GM04504 (cell line): ENCODE measurements around the gene OAT.

Source experiments
- DNase-seq: peaks from one replicate; pipeline ENCODE4 v3.0.0-alpha.2; 2012; ENCODE audit warnings: low read depth

Gene OAT

DNA sequence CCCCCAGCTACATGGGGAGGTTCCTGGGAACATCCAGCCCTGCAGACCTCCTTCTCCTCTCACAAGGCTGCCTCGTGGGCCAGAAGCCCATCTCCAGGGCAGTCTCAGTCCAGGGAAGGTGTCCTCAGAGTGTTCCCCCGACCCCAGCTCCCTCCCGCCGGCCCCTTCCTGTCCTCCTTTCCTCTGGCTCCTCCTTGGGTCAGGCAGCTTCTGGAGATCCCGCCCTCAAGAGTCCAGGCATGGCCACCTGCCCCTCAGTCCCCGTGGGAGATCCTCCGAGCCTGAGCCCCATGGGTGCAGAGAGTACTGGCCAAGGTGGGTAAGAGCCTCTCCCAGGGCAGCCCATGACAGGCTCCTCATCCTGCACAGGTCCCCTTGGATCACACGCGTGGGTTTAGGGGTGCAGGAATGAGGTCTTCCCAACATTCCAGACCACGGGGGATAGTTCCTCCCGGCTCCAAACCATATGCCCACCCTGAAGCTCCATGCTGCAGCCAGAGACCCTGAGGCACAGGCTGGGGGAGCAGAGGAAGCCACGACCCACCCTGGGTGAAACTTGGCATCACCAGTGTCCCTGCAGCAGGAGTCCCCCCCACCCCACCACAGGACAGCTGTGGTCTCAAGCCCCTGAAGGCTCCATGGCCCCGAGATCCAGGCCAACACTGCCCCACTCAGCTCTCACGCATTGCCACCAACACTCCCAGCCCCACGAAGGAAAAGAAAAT lies 65.5 kb downstream of the OAT start:
- no peak for DNase-seq

GRCh38 chr10:124351481-124352220 lies 67.1 kb downstream of the OAT start:
- no peak for DNase-seq

DNA sequence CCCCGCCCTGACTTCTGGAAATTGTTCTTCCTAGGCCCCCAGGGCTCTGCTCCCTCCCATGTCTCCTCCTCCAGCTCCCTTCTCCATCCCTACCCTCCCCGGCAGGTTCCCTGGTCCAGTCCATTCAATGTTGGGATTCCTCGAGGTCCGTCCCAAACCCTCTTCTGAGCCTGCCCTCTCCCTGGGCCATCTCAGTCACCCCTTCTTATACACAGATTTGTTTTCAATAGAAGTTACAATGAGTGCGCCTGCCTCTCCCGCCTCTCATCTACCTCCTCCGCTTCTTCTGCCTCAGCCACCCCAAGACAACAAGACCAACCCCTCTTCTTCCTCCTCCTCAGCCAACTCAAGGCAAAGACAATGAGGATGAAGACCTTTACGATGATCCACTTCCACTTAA lies 67.9 kb downstream of the OAT start:
- DNase-seq, result no peak

- no peak for DNase-seq
Observed at GRCh38 chr10:124349996-124350280, 68.8 kb downstream of the OAT start.

- DNase-seq, result no peak
Observed at GRCh38 chr10:124349231-124349995, 69.3 kb downstream of the OAT start.

DNA sequence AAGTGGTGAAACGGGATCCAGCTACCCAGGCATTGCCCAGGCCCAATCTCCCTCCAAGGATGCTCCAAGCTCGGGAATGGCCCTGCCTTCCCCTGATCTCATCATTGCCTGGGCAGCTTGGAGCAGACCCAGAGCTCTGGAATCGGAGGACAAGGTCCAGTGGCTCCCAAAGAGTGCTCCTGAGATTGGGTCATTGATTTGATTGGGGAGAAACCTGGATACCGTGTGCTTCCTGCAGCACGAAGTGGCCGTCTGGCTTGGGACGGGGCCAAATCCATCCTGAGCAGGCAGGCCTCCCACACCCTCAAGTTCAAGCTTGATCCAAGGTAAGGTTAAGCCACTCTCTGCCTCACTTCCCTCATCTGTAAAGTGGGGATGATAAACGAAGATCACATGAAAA lies 69.9 kb downstream of the OAT start:
- no peak for DNase-seq

DNA sequence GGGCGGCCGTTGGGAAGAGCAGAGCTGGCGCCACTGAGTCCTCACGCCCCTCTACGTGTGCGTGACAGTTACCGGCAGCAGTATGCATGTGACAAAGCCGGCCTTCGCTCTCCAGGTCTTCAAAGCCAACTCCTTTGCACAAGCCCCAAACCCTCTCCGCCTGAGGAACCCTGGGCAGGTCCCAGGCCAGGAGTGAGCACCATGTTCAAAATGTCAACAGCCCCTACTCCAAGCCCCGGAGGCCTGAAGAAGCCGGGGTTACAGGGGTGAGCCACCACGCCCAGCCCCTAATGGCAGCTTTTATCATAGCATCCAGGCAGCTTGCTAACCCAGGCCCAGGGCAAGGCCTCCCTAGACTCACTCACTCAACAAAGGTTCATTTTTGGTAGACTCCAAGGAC lies 70.8 kb downstream of the OAT start:
- DNase-seq, result no peak
